ENCODE results near the gene FANCF. TPM values are rescaled to one million over a fixed set of nuclear protein-coding genes. Genes with fewer than 3 reads are reported as not detected.

Gene FANCF
- total RNA-seq, 4 donors from 2014 or later = 0.73 to 2.9 (median 2.1) TPM

- intact Hi-C loops (cut with DNase I; ENCODE audit: low total_unique reads) = loop anchor here (5.0 to 10.0 kb wide), 2 partner anchors 42 to 155 kb away; partner anchors contain the start of genes FANCF and SVIP
- DNase-seq (no peak), ATAC-seq (no peak)
- no peak overlapping the region for H3K4me3 ChIP-seq
- H3K36me3 ChIP-seq = no peaks in the 10 kb centered on the region
- no peak for TF ChIP-seq POLR2A (IDR thresholded peaks at IDR 0.05)
- TF ChIP-seq, protein P1, sequence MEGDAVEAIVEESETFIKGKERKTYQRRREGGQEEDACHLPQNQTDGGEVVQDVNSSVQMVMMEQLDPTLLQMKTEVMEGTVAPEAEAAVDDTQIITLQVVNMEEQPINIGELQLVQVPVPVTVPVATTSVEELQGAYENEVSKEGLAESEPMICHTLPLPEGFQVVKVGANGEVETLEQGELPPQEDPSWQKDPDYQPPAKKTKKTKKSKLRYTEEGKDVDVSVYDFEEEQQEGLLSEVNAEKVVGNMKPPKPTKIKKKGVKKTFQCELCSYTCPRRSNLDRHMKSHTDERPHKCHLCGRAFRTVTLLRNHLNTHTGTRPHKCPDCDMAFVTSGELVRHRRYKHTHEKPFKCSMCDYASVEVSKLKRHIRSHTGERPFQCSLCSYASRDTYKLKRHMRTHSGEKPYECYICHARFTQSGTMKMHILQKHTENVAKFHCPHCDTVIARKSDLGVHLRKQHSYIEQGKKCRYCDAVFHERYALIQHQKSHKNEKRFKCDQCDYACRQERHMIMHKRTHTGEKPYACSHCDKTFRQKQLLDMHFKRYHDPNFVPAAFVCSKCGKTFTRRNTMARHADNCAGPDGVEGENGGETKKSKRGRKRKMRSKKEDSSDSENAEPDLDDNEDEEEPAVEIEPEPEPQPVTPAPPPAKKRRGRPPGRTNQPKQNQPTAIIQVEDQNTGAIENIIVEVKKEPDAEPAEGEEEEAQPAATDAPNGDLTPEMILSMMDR (IDR thresholded peaks at IDR 0.05 in 4 of 5, conservative IDR thresholded peaks at IDR 0.05 in 1 of 5) = no peak
- H3K27ac ChIP-seq = peak overlapping the region; percentile 70 to 84 (median 82)
- no peaks in the 10 kb centered on the region for H3K9me3 ChIP-seq
- in situ Hi-C loops (cut with MboI; ENCODE audit: low sequenced_read_pairs in 4 of 4) = loop anchor here in 1 of 4 donors (25.0 kb wide), 1 partner anchor 482 kb away; the partner anchor contains the start of gene ANO5
- no peaks in the 10 kb centered on the region for H3K27me3 ChIP-seq
- H3K4me1 ChIP-seq = peaks cover 23 to 30% of the 10 kb centered on the region in 2 donors
These were observed 43.7 kb upstream of the FANCF start for GRCh38 chr11:22669368-22669767.

DNA sequence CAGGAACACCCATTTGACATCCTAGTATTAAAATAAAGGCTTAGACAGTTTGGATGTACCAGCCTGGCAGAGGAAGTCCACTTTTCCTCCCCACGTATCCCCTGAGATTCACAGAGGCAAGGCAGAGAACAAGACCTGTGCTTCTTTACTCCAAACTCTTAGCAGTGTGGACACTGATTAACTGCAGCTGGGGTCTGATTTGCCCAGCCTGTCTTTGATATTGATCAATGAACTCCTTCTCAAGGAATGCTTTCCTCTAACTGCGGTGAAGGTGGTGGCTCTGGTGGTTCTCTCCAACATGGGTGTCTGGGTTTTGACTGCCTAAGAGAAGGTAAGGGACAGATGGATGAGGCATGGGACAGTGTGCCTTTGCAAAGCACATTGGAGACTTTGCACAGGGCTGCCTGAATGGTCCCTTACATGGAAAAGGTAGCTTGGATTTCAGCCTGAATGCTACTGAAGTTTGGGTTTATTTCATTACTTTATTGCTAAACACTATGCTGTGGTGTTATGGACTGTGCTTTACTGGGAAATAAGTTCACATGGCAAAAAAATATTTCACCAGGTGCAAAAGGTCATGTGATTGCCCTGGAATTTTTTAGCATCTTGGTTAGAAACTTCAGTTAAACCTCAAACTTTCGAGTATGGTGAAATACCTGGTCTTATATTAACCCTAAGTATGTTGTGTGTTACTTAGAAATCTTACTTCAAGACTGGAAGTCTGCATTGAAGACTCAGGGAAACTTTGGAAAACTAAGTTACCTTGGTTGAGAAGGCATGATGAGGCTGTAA lies 42.6 kb upstream of the FANCF start:
- no peaks in the 10 kb centered on the region for H3K9me3 ChIP-seq
- H3K4me3 ChIP-seq = peak overlapping the region; percentile 63 to 75 (median 70)
- in situ Hi-C loops (cut with MboI; ENCODE audit: low sequenced_read_pairs in 4 of 4) = loop anchor here in 1 of 4 donors (25.0 kb wide), 1 partner anchor 481 kb away; the partner anchor contains the start of gene ANO5
- peak in 1 of 2 donors; percentile 45 for ATAC-seq
- no peaks in the 10 kb centered on the region for H3K36me3 ChIP-seq
- no peak for DNase-seq
- H3K27ac ChIP-seq = peak overlapping the region; percentile 70 to 84 (median 82)
- TF ChIP-seq POLR2A (IDR thresholded peaks at IDR 0.05) = no peak
- TF ChIP-seq, protein P1 (IDR thresholded peaks at IDR 0.05 in 4 of 5, conservative IDR thresholded peaks at IDR 0.05 in 1 of 5) = no peak
- H3K27me3 ChIP-seq = no peaks in the 10 kb centered on the region
- H3K4me1 ChIP-seq = peaks cover 23 to 30% of the 10 kb centered on the region in 2 donors
- intact Hi-C loops (cut with DNase I; ENCODE audit: low total_unique reads) = loop anchor here (5.0 to 10.0 kb wide), 2 partner anchors 41 to 157 kb away; partner anchors contain the start of genes FANCF and SVIP

GRCh38 chr11:22666688-22667439 lies 41.2 kb upstream of the FANCF start:
- TF ChIP-seq, protein P1 (IDR thresholded peaks at IDR 0.05 in 4 of 5, conservative IDR thresholded peaks at IDR 0.05 in 1 of 5) = peak in 2 of 5 experiments; percentile 19 to 32
- no peak for TF ChIP-seq POLR2A (IDR thresholded peaks at IDR 0.05)
- no peaks in the 10 kb centered on the region for H3K36me3 ChIP-seq
- peak overlapping the region; percentile 70 to 84 (median 82) for H3K27ac ChIP-seq
- DNase-seq (peak; percentile 7 to 44), ATAC-seq (peak; percentile 49 to 60)
- no peaks in the 10 kb centered on the region for H3K9me3 ChIP-seq
- H3K4me3 ChIP-seq = peak overlapping the region; percentile 63 to 75 (median 70)
- H3K4me1 ChIP-seq = peaks cover 22 to 27% of the 10 kb centered on the region in 2 donors
- no peaks in the 10 kb centered on the region for H3K27me3 ChIP-seq
- in situ Hi-C loops (cut with MboI; ENCODE audit: low sequenced_read_pairs in 4 of 4) = loop anchor here in 1 of 4 donors (25.0 kb wide), 1 partner anchor 480 kb away; the partner anchor contains the start of gene ANO5
- intact Hi-C loops (cut with DNase I; ENCODE audit: low total_unique reads) = loop anchor here (5.0 to 10.0 kb wide), 2 partner anchors 40 to 158 kb away; partner anchors contain the start of genes FANCF and SVIP

DNA sequence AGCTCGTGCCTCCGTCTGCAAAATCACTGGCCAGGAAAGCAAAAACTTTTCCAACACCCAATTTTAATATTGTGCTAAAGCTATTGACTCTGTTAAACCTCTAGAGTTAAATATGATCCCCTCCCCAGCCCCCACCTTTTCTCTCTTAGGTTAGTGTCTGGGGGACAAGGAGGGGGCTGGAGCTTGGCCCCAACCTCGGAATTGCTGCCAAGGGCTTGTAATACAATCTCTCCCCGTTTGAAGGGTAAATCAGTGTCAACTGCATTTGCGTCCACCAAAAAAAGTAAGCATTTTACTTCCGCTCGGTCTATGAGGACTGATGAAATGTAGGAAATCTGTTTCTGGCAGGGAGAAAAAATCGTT lies 40.7 kb upstream of the FANCF start, which contains the start of gene GAS2:
Gene GAS2, plus strand, starts transcription at position 287 of the 363 bp plus-strand sequence. CDS start 8,259 bp downstream, outside the sequence.
- peak in 1 of 2 donors; percentile 29 for ATAC-seq
- Histone ChIP-seq H3K4me3 (peak within 1 kb of the TSS; percentile 63 to 75 (median 70)), H3K9me3 (no peaks in the 10 kb centered on the region), H3K36me3 (no peaks in the 10 kb centered on the region), H3K4me1 (peaks cover 17 to 27% of the 10 kb centered on the region in 2 donors), H3K27me3 (no peaks in the 10 kb centered on the region), H3K27ac (peak within 1 kb of the TSS; percentile 70 to 84 (median 82))
- in situ Hi-C loops (cut with MboI; ENCODE audit: low sequenced_read_pairs in 4 of 4) (loop anchor here in 1 of 4 donors (25.0 kb wide), 1 partner anchor 479 kb away; the partner anchor contains the start of gene ANO5), intact Hi-C loops (cut with DNase I; ENCODE audit: low total_unique reads) (loop anchor here (5.0 to 10.0 kb wide), 2 partner anchors 39 to 158 kb away; partner anchors contain the start of genes FANCF and SVIP)
- TF ChIP-seq, protein P1 (IDR thresholded peaks at IDR 0.05 in 4 of 5, conservative IDR thresholded peaks at IDR 0.05 in 1 of 5) = no peak
- TF ChIP-seq POLR2A (IDR thresholded peaks at IDR 0.05) = no peak
- DNase-seq = no peak

Data from gastrocnemius medialis (tissue), 4 donors.